SK-N-SH (cell line): Measurements from ENCODE around the gene HMGXB4. TPM values are rescaled to one million over a fixed set of nuclear protein-coding genes. Genes with fewer than 3 reads are reported as not detected.

Experiments
- CTCF ChIA-PET: fragments of 300-600, 350-600 bp; formaldehyde crosslinking; extraction: SDS; loops from one replicate; lab custom pipeline; 2021; lab: Yijun Ruan, JAX
- POLR2A ChIA-PET: fragments of 350-600 bp; sonication (Branson Sonifier 250); formaldehyde crosslinking; extraction: SDS; loops from one replicate; lab custom pipeline; 2020; ENCODE audit warnings: antibody characterized with exemption, inconsistent platforms; lab: Yijun Ruan, JAX
- DNase-seq: peaks from one replicate; pipeline ENCODE4 v3.0.0; 2012
- H2AFZ ChIP-seq: fragments of 200-600 bp; sonication (generic); 2 replicates; pipeline ENCODE4 v1.8.1; 2016; ENCODE audit warnings: antibody characterized with exemption, mild to moderate bottlenecking, low read depth
- H3F3A ChIP-seq: fragments of 200-600 bp; sonication (generic); replicated peaks from 2 replicates; pipeline ENCODE3; 2016; ENCODE audit warnings: antibody characterized with exemption, mild to moderate bottlenecking; ENCODE audit not compliant: insufficient read depth
- H3K27ac ChIP-seq, 2 experiments: fragments of 200-500 bp in 1 of 2; fragments of 200-600 bp in 1 of 2; sonication (Bioruptor generic) in 1 of 2; sonication (generic), shearing (Covaris generic) in 1 of 2; 2 replicates each; pipeline versions ENCODE4 v1.5.1 to v1.6.1; 2014 to 2016; ENCODE audit warnings: low read depth in 2 of 2, inconsistent platforms in 1 of 2, low read length in 1 of 2, mild to moderate bottlenecking in 1 of 2, mixed read lengths in 1 of 2
- H3K27me3 ChIP-seq: fragments of 200-600 bp; sonication (generic), shearing (Covaris generic); 2 replicates; pipeline ENCODE4 v1.6.1; 2016; ENCODE audit warnings: mixed run types; ENCODE audit not compliant: insufficient read depth
- H3K36me3 ChIP-seq, 2 experiments: fragments of 200-500 bp in 1 of 2; fragments of 200-600 bp in 1 of 2; sonication (Bioruptor generic) in 1 of 2; sonication (generic) in 1 of 2; replicated peaks in 1 of 2; 2 replicates each; pipeline versions ENCODE3 to v1.5.1; 2014 to 2016; ENCODE audit warnings: low read length in 1 of 2, mild to moderate bottlenecking in 1 of 2; ENCODE audit not compliant: insufficient read depth in 2 of 2, control insufficient read depth in 1 of 2
- H3K4me1 ChIP-seq, 2 experiments: fragments of 200-500 bp in 1 of 2; fragments of 200-600 bp in 1 of 2; sonication (Bioruptor generic) in 1 of 2; sonication (generic), shearing (Covaris generic) in 1 of 2; 2 replicates each; pipeline versions ENCODE4 v1.5.1 to v1.6.1; 2014 to 2016; ENCODE audit warnings: low read depth in 1 of 2, low read length in 1 of 2, mixed run types in 1 of 2; ENCODE audit not compliant: insufficient read depth in 2 of 2, control insufficient read depth in 1 of 2
- H3K4me2 ChIP-seq: fragments of 200-600 bp; sonication (generic), shearing (Covaris generic); 2 replicates; pipeline ENCODE4 v1.6.1; 2017; ENCODE audit warnings: mixed run types
- H3K4me3 ChIP-seq, 2 experiments: fragments of 200-500 bp in 1 of 2; fragments of 200-600 bp in 1 of 2; sonication (Bioruptor generic) in 1 of 2; sonication (generic), shearing (Covaris generic) in 1 of 2; 2 replicates each; pipeline versions ENCODE4 v1.5.1 to v1.8.1; 2014 to 2016; ENCODE audit warnings: low read depth in 2 of 2, inconsistent platforms in 1 of 2, low read length in 1 of 2, mild to moderate bottlenecking in 1 of 2, mixed read lengths in 1 of 2, moderate library complexity in 1 of 2
- H3K79me2 ChIP-seq: fragments of 200-600 bp; sonication (generic); 2 replicates; pipeline ENCODE4 v1.8.1; 2017; ENCODE audit warnings: mild to moderate bottlenecking; ENCODE audit not compliant: insufficient read depth
- H3K9ac ChIP-seq: fragments of 200-600 bp; sonication (generic); 2 replicates; pipeline ENCODE4 v1.6.1; 2017; ENCODE audit warnings: mixed run types
- H3K9me2 ChIP-seq: fragments of 200-600 bp; sonication (generic); 2 replicates; pipeline ENCODE4 v1.6.1; 2017; ENCODE audit warnings: mixed run types
- H3K9me3 ChIP-seq: fragments of 200-600 bp; sonication (generic); 2 replicates; pipeline ENCODE4 v1.6.1; 2017; ENCODE audit warnings: mixed run types, mild to moderate bottlenecking, moderate library complexity
- H4K20me1 ChIP-seq: fragments of 200-600 bp; sonication (generic); 2 replicates; pipeline ENCODE4 v1.6.1; 2017; ENCODE audit warnings: mild to moderate bottlenecking, mixed run types; ENCODE audit not compliant: insufficient read depth
- ELF1 ChIP-seq: IDR thresholded peaks from 2 replicates; pipeline ENCODE4 v1.4.0; 2012
- GABPA ChIP-seq: IDR thresholded peaks from 2 replicates; pipeline ENCODE4 v1.4.0; 2012; ENCODE audit warnings: low read depth, mild to moderate bottlenecking
- MEF2A ChIP-seq: IDR thresholded peaks from 2 replicates; pipeline ENCODE4 v1.4.0; 2012; ENCODE audit warnings: low read depth, borderline replicate concordance
- MXI1 ChIP-seq: IDR thresholded peaks from 2 replicates; pipeline ENCODE4 v1.6.1; 2012; ENCODE audit warnings: mild to moderate bottlenecking, low read depth, low read length, improper control_type of control experiment
- REST ChIP-seq: IDR thresholded peaks from 2 replicates; pipeline ENCODE4 v1.6.1; 2012; ENCODE audit warnings: mild to moderate bottlenecking, low read depth, low read length, moderate library complexity
- TEAD4 ChIP-seq: IDR thresholded peaks from 2 replicates; pipeline ENCODE4 v1.4.0; 2012; ENCODE audit warnings: mild to moderate bottlenecking, borderline replicate concordance; ENCODE audit not compliant: insufficient read depth
- USF1 ChIP-seq: IDR thresholded peaks from 2 replicates; pipeline ENCODE4 v1.4.0; 2012; ENCODE audit warnings: low read depth, borderline replicate concordance
- WGBS: methylation state at CpG from one replicate; pipeline ENCODE4 v1.1.6; 2017; ENCODE audit warnings: low lambda C conversion rate; 5-methylcytosine and 5-hydroxymethylcytosine counted together
- polyA plus RNA-seq, 3 experiments: library from polyadenylated mRNA; depleted of rRNA; stranded (reverse); fragments of >200 nt; gene quantifications; 2 replicates each; pipeline ENCODE4 v1.2.3, GENCODE V29; 2012

The HMGXB4 gene
- polyA plus RNA-seq, 1 of the 3 experiments (the other 2 are of a cell fraction) = 16.5 TPM

GRCh38 chr22:35258191-35258988, 1.1 kb downstream of the HMGXB4 start:
- H3K79me2 ChIP-seq = peaks cover 60% of the 10 kb centered on the region

More at GRCh38 chr22:35258191-35258988, 1.1 kb downstream of the HMGXB4 start:
- H3K4me2 ChIP-seq = peak overlapping the region; percentile 83
- POLR2A ChIA-PET = interaction anchor here (0.7 to 1.3 kb wide), 3 partner anchors 10 to 41 kb away, joined by 3 to 6 read pairs (median 3); partner anchors contain the start of gene TOM1
- DNase-seq = peak; percentile 48
- TF ChIP-seq ELF1 = no peak
- TF ChIP-seq USF1 = no peak
- no peak for TF ChIP-seq MEF2A
- no peak for TF ChIP-seq MXI1
- TF ChIP-seq GABPA = no peak
- no peak for TF ChIP-seq TEAD4
- TF ChIP-seq REST = no peak
- TF ChIP-seq, all 33 proteins: peak for 0
- Histone ChIP-seq H3K4me3 (peak overlapping the region; percentile 90 to 91), H3K9ac (peak overlapping the region; percentile 98), H2AFZ (peak overlapping the region; percentile 61), H3K4me1 (peaks cover 0 to 5% of the 10 kb centered on the region in 2 experiments; a peak in 2 of 4 replicates), H3K27me3 (no peaks in the 10 kb centered on the region), H3K36me3 (peaks cover 12 to 21% of the 10 kb centered on the region in 2 experiments), H3K9me2 (no peaks in the 10 kb centered on the region), H3F3A (no peaks in the 10 kb centered on the region), H4K20me1 (0 out of 2 replicates have a peak, but pooled peaks cover 4% of the 10 kb centered on the region), H3K27ac (peak overlapping the region; percentile 68 to 83; a peak in 3 of 4 replicates), H3K9me3 (no peaks in the 10 kb centered on the region)
- CTCF ChIA-PET = interaction anchor here (0.7 to 1.4 kb wide), 4 partner anchors 17 to 27 kb away, joined by 3 to 5 read pairs (median 4); no protein-coding TSS in a partner anchor
- 32% methylated on average over 23 of the region's 23 CpGs for WGBS
